C1 segment of cervical spinal cord (tissue), 14 donors: ENCODE measurements around the gene NDUFS3.
"Not testable (repeated sequence)": the region's sequence is repeated elsewhere in the genome, so short reads cannot be mapped to it uniquely, and the experiment has no call there.

Experiments used
- DNase-seq, 14 donors: peaks; one replicate each; lab custom pipeline; 2025; lab: John Stamatoyannopoulos, UW

The NDUFS3 gene

DNA sequence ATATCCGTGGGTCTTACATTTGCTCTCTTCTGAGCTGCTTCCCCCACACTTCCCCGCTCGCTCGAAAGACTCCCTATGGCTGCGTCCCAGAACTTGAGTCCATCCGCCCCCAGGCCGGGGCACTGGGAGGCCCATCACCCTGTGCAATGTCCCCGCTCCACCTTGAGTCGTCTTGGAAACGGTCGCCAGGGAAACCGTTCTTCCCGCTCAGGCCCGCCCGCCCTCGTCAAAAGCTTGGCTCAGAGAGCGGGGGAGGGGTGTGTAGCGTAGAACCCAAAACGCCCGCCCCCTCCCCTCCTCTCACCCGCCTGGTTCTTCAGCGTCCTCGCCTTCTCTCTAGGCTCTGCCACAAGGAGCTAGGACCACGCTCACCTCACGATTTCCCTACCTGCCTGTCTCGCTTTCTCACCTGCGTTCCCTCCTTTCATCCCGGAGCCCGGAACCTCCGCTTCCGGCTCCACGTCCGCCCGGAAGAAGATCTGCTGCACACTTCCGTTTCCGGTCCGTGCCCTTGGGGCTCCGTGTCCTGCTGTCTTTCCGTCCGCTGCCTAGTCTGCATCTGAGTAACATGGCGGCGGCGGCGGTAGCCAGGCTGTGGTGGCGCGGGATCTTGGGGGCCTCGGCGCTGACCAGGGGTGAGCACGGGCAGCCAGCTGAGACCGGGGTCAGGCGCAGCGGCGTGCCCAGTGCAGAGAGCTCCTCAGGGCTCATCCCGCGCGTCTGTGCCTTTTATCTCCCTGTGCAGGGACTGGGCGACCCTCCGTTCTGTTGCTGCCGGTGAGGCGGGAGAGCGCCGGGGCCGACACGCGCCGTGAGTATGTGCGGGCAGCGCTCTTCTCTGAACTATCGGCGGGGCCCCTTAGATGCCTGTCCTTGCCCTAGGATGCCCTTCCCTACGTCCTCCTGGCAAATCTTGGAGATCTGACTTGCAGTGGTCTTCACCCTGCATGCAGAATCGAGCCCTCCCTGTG is at the start of gene NDUFS3, which contains the start of gene KBTBD4:
Gene NDUFS3 (plus strand): TSS at position 551 of the 971 bp plus-strand sequence. CDS start 18 bp downstream, at position 569.
Gene KBTBD4 (minus strand): TSS at position 447 of the 971 bp plus-strand sequence. CDS start 19 bp downstream, at position 428.
- DNase-seq = peak in 13 of 14 donors; percentile 77 to 96 (median 88)

DNA sequence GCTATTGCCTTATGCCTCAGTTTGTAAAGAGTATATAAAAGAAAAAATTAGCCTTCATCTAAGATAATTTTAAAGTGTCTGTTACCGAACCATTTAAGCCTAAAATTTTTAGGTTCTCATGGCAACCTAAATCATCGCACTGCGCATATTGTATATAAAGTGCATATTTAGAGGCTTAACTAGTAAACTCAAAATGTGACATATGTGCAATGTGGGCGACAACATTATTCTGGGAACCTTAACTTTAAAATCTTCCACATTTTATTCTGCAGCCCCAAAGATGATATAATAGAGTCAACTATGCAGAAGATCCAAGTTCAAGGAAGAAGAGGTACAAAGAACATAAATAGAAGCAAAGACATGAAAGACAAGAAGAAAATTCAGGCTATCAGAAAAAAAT is 48.9 kb upstream of the NDUFS3 start:
- DNase-seq = no peak

GRCh38 chr11:47530721-47531120 is 48.2 kb upstream of the NDUFS3 start:
- not testable (repeated sequence) for DNase-seq

DNA sequence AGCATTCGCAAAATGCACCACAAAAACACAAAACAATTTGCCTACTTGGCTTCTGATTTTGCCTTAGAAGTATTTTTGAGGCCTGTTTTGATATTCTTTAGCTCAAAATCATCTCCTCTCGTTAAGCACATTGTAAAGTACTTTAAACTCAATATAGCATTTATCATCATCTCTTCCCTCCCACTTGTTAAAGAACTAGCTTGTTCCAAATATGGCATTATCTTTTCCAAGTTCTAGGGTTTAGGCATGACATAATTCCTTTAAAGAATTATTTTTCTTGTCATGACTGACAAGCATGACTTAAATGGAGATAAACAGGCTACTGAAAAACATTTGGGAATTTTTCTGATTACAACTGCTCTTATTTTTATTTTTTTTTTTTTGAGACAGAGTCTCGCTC is 47.2 kb upstream of the NDUFS3 start:
- DNase-seq = no peak

DNA sequence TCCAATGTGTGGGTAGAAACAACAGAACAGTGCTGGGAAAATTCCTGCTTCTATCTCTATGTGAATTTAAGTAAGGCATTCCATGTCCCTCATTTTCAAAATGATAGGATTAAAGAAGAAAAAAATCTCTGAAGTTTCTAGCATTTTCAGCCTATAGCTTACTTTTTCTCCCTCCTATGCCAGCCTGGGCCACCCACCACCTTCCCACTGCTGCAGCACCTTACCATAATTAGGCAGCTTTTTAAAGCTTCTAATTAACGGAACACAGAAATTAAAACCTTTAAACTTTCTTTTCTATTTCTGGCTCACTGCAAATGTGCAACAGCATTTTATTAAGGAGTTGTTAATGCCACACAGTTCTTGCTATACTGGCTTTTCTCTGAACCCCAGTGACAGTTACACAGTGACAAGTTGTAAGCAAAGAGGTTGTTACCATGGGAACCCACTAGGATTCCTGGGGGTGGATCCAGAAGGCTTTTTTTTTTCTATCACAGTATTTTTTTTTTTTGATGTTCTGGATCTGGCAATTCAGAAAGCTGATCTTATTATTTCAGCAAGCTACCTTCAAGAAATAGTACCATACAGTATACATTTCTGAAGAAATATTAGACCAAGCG is 46.2 kb upstream of the NDUFS3 start:
- peak in 1 of 14 donors; percentile 34 for DNase-seq

DNA sequence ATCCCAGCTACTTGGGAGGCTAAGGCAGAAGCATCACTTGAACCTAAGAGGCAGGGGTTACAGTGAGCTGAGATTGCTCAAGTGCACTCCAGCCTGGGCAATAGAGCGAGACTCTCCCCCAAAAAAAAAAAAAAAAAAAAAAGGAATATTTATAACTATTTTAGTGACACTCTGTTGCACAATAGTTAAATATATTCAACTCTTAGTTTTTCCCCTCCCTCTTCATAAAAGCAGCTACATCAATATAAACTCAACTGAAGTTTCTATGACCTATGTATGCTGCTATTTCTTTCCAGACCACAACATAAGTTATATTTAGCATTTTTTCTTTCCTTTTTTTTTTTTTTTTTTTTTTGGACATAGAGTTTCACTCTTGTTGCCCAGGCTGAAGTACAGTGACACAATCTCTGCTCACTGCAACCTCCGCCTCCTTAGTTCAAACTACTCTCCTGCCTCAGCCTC is 45.2 kb upstream of the NDUFS3 start:
- no peak for DNase-seq

DNA sequence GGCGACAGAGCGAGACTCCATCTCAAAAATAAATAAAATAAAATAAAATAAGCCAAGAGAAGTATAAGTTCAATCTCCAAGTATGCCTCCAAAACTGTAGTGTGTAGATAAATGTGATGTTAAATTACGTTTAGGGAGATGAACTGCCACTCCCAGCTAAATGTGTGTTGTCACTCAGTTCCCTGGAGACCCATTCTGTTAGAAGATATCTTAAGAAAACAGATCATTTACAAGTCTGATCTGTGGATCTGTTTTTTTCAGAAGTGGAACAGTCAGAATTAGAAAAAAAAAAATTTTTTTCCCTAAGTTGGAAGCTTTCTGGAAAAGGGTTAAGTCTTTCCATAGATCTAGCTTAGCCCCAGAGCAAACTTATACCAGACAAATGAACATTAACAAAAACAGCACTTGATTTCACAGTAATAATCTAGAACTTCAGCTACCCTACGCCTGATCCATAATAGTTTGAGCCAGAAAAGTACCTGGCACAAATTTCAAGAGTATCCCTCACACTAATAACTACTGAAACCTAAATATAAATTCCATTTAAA is 44.1 kb upstream of the NDUFS3 start:
- no peak for DNase-seq

DNA sequence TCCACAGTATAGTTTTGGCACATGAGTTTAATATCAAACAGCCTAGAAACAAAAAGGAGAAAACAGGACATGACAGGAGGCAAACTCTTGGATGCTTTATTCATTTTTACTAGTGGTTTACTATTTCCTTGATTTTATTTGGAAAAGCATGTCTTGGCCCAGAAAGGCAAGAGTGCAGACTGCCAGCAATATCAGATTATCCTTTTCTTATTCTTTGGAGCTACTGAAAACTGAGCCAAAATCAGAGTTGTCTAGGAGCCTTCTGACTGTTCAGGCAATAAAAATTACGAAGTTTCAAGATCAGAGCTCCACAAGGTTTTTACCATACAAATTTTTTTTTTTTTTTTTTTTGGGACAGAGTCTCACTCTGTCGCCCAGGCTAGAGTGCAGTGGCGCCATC is 42.0 kb upstream of the NDUFS3 start:
- no peak for DNase-seq

- peak in 1 of 14 donors; percentile 8 for DNase-seq
Measured at GRCh38 chr11:47538741-47539565, 39.9 kb upstream of the NDUFS3 start.

DNA sequence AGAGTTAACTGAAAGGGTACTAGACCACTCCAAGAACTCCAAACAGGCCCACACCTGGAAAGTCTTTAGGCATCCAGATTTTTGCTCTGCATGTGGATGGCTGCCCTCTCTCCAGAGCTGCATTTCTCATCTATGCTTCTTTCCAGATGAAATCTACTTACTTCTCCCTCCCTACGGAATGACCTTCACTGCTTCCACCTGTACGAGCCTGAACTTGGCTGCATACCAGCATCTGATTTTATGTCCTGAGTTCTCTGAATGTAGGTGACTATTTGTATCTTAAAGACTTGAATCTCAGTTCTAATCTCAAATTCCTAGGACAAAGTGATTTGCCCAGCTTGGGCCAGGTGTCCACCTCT is 39.2 kb upstream of the NDUFS3 start:
- DNase-seq = peak in 1 of 14 donors; percentile 17

DNA sequence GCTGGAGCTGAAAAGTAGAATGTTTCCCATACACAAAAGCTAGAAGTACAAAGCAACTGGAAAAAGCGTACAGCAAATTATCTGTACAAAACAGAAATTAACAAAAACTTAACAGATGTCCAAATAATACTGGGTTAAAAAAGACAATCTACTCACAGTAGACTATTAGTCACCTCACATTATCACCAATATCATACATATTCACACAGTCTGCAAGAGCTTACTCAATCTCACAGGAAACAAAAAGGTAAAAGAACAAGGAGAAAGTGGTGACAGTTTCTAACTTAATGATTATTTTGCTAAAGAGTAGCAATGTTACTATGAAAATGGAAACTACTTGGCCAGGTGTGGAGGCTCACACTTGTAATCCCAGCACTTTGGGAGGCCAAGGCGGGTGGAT is 37.8 kb upstream of the NDUFS3 start:
- DNase-seq = no peak

DNA sequence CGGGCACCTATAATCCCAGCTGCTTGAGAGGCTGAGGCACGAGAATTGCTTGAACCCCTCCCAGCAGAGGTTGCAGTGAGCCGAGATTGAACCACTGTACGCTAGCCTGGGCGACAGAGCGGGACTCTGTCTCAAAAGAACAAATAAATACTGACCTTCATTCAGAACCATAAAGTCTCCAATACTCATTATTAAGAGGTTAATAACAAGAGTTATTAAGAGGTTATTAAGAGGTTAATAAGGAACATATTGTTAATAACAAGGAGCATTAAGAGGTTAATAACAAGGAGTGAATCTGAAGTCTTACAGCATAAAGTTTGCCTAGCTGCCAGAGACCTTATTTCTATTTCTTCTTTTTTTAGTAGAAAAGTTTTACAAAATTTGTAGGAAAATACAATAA is 33.6 kb upstream of the NDUFS3 start:
- DNase-seq = no peak

GRCh38 chr11:47546274-47546673 is 32.6 kb upstream of the NDUFS3 start:
- not testable (repeated sequence) for DNase-seq

DNA sequence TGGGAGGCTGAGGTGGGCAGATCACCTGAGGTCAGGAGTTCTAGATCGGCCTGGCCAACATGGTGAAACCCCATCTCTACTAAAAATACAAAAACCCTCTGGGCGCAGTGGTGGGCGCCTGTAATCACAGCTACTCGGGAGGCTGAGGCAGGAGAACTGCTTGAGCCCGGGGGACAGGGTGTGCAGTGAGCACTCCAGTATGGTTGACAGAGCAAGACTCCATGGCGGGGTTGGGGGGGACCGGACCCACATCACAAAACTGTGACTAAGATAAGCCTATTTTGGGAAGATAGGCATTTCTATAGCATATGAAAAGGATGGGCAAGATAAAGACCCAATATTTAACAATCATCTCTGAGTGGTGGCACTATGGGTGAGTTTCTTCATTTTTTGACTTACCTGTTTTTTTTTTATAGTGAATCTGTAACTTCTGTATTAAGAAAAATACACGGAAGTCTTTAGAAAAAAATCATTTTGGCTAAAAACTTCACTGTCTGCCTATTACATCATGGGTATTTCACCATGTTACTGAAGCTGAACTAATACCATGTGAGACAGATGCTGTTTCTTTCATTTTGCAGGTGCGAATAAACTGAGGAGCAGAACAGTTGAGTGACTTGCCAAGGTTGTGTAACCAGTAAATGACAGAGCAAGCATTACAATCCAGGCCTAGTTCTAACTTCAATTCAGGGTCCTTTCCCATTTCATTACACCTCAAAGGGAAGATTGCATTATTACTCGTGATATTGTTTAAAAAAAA is 28.4 kb upstream of the NDUFS3 start:
- no peak for DNase-seq

DNA sequence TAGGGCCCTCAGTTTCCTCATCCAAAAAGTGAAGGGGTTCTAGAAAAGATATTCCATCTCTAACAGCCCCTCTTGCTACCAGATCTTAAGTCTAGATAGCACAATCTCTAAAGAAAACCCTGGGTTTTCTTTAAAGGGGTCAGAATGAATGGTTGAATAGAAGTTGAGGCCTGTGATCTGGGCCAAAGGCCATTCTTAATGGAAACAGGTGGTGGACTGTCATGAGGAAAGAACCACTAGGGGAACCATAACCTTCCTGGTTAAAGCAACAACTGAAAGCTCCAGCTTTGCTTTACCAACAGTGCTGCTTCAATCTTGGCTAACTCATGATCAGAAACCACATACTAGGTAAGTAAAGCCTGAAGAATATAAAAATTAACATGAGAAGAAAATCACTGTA is 27.8 kb upstream of the NDUFS3 start:
- DNase-seq = peak in 1 of 14 donors; percentile 13

DNA sequence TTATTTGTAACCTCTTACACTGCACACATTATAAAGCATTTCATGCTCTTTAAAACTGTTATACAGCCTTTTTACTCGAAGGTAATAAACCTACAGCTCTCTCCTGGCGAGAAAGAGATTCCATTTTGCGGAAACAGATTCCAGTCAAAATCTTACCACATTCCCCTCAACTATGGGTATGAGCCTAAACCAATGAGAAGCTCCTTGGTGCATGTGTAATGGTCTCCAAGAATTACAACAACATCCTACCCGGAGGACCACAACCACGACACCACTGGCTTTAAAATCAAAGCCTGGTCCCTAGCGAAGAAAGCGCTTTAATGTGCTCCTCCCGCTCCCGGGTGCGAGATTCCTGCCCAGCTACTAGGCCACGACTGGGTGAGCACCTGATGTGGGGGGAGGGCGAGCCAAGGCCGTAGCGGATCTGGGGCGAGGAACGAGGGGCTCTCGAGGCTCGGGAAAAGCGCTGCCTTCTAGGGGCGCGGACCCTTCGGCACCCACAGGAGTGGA is 26.8 kb upstream of the NDUFS3 start:
- peak in 4 of 14 donors; percentile 15 to 61 (median 48) for DNase-seq

DNA sequence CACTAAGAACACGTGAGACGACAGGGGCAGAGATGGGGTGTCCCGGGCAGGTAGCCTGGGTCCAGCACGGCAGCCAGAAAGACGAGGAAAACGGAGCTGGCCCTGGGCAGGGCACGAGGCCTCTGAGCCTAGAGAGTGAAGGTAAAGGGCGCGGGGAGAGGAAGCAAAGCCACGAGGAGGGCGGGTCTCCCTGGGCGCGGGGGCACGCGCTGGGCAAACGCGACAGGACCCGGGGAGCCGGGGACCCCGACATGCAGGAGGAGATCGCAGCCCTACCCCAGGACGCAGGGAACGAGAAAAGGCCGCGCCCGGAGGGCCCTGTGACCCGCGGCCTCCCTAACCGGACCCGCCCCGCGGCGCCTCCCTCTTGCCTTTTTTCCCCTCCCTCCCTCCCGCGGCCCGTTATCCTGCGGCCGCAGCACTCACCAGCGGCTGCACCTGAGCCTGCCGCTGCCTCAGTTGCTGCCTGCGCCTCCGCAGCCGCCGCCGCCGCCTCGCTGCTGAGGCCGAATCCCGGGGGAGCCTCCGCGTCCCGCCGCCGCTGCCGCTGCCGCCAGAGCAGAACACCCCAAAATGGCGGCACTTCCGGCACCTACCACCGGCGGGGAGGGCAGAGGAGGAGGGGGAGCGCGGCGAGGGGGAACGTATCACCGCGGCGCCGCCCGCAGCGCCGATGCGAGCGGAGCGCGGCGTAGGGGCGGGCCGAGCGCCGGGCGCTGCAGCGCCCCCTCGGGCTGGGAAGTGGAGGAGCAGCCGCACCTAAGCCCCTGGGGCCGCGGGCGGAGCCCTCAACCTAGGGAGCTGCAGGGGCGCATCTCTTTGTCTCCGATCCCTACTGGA is 26.1 kb upstream of the NDUFS3 start, which contains the start of gene CELF1:
Gene CELF1 (minus strand): TSS at position 567 of the 840 bp plus-strand sequence. CDS start 53,609 bp downstream, outside the sequence.
- DNase-seq = peak; percentile 25 to 91 (median 81)

DNA sequence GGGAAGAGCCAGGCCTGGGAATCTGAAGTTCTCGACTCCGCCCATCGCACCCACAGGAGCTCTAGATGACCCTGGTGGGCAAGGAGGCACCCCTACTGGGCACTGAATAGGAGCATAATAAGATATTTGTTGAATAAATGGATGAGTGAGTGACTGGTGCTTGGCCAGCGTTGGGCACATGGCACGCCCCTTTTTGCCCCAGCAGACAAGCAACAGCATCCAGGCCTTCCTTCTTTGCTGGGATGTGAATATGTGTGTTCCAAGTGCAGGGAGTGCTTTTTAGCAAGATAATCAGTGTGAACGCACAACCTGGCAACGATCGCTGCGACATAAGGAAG is 25.5 kb upstream of the NDUFS3 start:
- no peak for DNase-seq

- DNase-seq = not testable (repeated sequence)
Measured at GRCh38 chr11:47557004-47557403, 21.9 kb upstream of the NDUFS3 start.
